Gastrocnemius medialis (tissue), 4 donors: ENCODE data around the gene DOCK3.

ENCODE experiments used
- POLR2A ChIP-seq, 2 donors: fragments of 450-650 bp; IDR thresholded peaks; one replicate each; pipeline ENCODE4 v1.6.1; 2017; ENCODE audit warnings: antibody characterized with exemption in 2 of 2, mild to moderate bottlenecking in 2 of 2, moderate library complexity in 2 of 2
- TF ChIP-seq, protein P1 (sequence below), 5 experiments: fragments of 450-650 bp in 3 of 5; fragments of 200-600 bp in 2 of 5; sonication (generic) in 2 of 5; IDR thresholded peaks in 4 of 5; conservative IDR thresholded peaks in 1 of 5; 1 replicate in 4 of 5; 2 replicates in 1 of 5; pipeline ENCODE4 v1.5.1; 2016 to 2019; ENCODE audit warnings: antibody characterized with exemption in 5 of 5, mild to moderate bottlenecking in 3 of 5, moderate library complexity in 3 of 5

DNA sequence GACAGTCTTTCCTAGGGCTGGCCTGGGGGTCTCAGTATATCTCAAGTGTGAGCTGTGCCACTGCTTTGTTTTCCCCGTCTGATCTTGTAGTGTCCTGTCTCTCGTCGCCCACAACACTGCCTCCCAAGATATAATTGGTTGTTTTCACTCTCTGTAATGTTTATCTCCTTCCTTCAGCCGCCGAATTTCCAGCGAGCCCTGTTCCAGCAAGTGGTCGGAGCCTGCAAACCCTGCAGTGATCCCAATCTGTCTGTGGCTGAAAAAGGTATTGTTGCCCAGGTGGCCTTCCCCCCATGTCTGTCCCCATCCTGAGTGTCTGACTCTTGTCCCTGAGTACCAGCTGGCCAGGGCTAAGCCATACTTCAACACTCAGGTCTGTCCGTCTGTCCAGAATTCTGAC lies 700.8 kb downstream of the DOCK3 start:
- TF ChIP-seq, protein P1, sequence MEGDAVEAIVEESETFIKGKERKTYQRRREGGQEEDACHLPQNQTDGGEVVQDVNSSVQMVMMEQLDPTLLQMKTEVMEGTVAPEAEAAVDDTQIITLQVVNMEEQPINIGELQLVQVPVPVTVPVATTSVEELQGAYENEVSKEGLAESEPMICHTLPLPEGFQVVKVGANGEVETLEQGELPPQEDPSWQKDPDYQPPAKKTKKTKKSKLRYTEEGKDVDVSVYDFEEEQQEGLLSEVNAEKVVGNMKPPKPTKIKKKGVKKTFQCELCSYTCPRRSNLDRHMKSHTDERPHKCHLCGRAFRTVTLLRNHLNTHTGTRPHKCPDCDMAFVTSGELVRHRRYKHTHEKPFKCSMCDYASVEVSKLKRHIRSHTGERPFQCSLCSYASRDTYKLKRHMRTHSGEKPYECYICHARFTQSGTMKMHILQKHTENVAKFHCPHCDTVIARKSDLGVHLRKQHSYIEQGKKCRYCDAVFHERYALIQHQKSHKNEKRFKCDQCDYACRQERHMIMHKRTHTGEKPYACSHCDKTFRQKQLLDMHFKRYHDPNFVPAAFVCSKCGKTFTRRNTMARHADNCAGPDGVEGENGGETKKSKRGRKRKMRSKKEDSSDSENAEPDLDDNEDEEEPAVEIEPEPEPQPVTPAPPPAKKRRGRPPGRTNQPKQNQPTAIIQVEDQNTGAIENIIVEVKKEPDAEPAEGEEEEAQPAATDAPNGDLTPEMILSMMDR (IDR thresholded peaks at IDR 0.05 in 4 of 5, conservative IDR thresholded peaks at IDR 0.05 in 1 of 5), result no peak
- TF ChIP-seq POLR2A (IDR thresholded peaks at IDR 0.05), result no peak
